ENCODE data around the gene CCNI. TPM values are rescaled to one million over a fixed set of nuclear protein-coding genes. Genes with fewer than 3 reads are reported as not detected.

CCNI gene
- total RNA-seq, 1 donor from 2014 or later: 94.8 TPM

DNA sequence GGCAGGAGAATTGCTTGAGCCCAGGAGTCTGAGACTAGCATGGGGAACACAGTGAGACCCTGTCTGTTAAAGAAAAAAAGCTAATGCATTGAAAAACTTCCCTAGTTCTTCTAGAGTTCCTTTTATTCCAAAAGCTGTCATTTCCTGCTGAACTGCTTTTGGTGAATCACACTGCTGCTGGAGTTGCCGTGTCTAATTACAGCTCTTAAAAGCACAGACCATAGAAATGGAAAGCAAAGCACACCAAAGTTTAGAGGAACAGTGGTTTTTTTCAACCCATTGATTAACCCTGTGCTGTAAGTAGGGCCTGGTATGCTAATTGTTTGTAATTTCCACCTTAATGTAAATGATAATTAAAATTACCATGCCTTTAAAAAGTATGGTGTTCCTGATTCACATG is 73.9 kb downstream of the CCNI start:
- DNase-seq: peak; percentile 83

DNA sequence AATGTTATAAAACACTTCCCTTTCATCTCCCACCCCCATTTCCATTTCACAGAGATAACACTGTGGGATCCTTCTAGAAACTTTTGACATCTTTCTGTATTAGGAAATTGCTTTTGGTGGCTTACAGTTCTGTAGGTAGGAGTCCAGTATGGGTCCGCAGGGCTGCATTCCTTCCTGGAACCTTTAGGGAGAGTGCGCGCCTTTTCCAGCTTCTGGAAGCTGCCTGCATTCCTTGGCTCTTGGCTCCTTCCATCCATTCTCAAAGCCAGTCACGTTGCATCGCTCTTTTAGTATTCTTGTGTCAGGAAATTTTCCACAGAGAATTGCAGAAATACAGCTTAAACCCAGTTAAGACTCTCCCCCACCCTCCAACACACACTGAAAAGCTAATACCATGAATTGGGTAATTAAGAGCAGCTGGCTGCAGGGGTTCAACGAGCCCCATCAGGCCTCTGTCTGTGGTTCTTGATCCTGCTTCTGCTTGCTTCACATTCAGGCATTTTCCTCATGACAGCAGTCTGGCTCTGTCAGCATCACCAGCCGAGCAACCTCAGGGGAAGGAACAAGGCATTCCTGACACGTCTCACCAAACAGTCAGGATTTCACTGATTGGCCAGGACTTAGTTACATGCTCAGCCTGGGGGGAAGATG is 77.4 kb downstream of the CCNI start:
- no peak for DNase-seq

DNA sequence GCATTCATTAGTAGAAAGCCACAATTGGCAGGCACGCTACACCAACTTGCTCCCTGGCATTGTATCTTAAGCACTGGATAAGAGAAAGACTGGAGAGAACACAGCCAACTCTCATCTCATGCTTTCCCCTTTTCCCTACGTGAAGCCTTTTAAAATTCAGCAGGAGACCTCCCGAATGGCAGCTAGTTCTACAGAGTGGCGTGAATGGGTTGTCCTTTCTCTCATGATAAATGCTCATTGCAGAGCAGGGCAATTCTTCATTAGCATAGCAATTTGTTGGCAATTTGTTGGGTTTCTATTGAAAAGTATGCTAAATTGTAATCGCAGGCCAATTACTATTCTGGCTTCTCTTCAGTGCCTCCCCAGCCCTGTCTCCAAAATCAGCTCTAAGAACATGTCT is 78.3 kb downstream of the CCNI start:
- DNase-seq: no peak

Other genes with a start within 250 kb of the CCNI start
- gene SOWAHB, start 177.8 kb downstream of the CCNI start, total RNA-seq: under 0.01 TPM in 1 of 2 replicates, not detected in the other
- gene SEPTIN11, start 126.2 kb downstream of the CCNI start, total RNA-seq: 160 and 179 TPM in 2 replicates
- 30.6 and 39.7 TPM in 2 replicates for gene CCNG2, start 81.2 kb upstream of the CCNI start, total RNA-seq